Midbrain (tissue), 1 donor: ENCODE data around the gene NRSN1.
A peak's percentile ranks its signal among the peaks of the same experiment; 100 is the strongest.

Experiments
- DNase-seq: peaks from one replicate; lab custom pipeline; 2025; lab: John Stamatoyannopoulos, UW

NRSN1 gene, protein sequence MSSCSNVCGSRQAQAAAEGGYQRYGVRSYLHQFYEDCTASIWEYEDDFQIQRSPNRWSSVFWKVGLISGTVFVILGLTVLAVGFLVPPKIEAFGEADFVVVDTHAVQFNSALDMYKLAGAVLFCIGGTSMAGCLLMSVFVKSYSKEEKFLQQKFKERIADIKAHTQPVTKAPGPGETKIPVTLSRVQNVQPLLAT

DNA sequence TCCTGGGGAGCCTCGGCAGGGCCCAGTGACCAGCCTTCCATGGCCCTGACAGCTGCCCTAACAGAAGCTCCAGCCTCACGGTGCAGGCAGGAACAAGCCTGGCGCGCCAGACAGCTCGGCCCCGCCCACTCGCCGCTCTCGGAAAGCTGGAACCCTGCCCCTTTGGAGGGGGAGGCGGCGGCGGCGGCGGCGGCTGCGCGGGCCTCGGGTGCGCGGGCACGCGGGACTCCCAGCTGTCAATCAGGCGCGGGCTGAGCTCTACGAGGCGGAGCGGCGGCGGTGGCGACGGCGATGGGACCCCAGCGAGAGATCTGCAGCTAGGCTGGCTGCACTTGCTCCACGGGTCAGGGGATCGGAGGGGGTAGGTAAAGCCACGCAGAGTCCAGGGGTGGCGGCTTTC is at the start of gene NRSN1:
NRSN1 (plus strand) TSS at position 236 of the 400 bp plus-strand sequence. CDS start 8,113 bp downstream, outside the sequence.
- DNase-seq, result peak; percentile 36

- no peak for DNase-seq
Measured at GRCh38 chr6:24078200-24078599, 47.8 kb upstream of the NRSN1 start.

GRCh38 chr6:24079076-24079475 is 46.9 kb upstream of the NRSN1 start:
- DNase-seq, result no peak

DNA sequence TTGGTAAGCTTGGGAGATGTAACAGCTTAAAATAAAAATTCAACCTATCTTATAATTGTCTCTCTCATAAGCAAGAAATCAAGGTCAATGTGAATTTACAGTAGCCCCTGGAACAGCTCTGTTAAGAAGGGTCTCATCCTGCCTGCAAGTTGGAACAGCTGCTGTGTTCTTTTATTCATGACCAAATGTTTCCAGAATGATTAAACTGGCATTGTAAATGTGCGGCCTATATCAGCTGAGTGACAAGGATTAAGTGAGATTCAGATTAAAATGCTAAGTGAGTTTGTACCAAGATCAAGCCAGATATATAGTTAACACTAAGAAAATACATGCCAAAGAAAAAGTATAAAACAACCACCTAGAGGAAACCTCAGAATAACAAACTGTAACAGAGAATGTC is 45.3 kb upstream of the NRSN1 start:
- no peak for DNase-seq

DNA sequence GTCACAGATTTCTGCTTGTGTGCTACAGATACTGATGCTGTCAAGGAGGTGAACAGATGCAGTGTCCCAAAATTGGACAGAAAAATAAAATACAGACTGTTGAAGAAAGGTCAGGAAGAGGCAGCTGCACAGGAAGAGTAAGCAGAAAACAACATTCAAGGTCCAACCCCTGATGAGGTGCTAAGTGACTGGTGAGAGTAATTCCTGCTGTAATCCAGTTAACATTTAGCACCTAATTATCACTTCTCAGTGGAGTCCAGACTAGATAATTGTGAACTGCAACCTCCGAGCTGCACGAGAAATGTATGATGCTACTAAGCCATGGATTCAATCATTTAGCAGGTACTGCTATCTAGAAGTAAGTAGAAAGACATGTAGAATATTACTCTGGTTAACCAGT is 36.3 kb upstream of the NRSN1 start:
- no peak for DNase-seq

GRCh38 chr6:24092407-24092806 is 33.6 kb upstream of the NRSN1 start:
- DNase-seq, result no peak

GRCh38 chr6:24093381-24093780 is 32.6 kb upstream of the NRSN1 start:
- DNase-seq, result no peak

DNA sequence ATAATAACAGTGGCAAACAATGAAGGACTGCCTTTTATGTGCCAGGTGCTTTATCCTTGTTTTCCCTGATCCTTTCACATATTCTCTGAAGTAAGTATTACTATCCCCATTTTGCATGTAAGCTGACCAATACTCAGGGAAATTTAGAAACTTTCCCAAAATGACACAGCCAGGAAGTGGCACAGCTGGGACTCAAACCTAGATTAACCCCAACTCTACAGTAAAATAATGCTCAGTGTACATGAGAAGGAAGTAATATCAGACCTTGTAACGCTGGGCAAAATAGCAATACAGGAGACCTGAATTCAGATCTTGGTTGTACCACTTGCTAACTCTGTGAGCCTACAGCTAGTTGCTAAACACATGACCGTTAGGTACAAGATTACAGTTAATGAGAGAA is 26.8 kb upstream of the NRSN1 start:
- no peak for DNase-seq

GRCh38 chr6:24100024-24100769 is 25.8 kb upstream of the NRSN1 start:
- DNase-seq, result no peak

GRCh38 chr6:24100770-24101155 is 25.3 kb upstream of the NRSN1 start:
- no peak for DNase-seq

- no peak for DNase-seq
Measured at GRCh38 chr6:24105191-24105590, 20.8 kb upstream of the NRSN1 start.

DNA sequence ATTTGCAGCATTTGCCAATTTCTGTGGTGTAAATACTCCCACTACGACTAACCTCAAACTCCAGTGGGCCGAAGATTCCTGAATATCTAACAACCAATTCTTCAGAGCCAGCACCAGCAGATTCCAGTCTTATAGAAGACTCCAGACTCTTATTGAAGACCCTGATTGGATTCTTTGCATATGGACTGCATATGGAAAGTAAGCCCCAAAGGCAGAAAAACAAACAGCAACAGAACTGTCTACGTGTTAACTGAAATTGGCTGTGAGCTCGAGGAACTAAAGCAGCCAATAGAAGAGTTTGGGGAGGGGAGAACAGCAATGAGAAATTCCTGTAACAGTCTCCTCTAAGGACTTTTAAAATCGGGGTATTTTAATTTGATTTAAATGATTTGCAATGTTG is 19.7 kb upstream of the NRSN1 start:
- DNase-seq, result no peak

DNA sequence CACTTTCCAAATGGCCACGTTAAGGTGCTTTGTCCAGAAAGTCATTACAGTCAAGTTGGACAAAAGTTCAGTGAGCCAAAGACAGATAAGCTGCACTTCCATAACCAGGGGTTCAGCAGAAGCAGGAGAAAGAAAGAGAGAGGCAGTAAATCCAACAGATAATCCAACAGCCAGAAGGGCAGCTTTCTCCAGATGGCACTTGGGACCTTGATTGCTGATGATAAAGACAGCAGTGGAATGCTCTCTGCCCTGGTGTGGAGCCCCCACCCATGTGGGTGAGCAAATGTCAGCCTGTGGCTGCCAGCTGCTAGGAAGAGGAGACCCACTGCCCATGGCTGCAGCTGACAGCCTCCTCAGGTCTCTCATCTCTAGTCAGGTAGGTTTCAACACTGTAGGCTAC is 18.7 kb upstream of the NRSN1 start:
- no peak for DNase-seq

GRCh38 chr6:24108056-24108455 is 18.0 kb upstream of the NRSN1 start:
- no peak for DNase-seq

DNA sequence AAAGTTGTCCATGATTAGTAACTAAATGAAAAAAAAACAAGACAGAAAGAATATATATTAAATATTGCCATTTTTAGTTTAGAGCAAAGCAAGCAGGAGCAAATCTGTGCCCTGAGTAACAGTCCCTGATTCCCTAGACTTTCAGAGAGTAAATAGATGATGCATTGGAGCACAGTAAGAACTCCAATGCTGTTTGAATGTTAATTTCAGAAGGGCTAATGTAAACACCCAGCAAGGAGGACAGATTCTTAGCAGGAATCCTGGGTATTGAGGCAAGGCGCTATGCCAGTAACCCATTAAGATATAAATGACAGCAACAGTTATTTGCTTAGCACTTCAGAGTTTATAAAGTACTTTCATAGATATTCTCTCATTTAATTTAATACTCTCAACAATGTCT is 15.6 kb upstream of the NRSN1 start:
- no peak for DNase-seq

DNA sequence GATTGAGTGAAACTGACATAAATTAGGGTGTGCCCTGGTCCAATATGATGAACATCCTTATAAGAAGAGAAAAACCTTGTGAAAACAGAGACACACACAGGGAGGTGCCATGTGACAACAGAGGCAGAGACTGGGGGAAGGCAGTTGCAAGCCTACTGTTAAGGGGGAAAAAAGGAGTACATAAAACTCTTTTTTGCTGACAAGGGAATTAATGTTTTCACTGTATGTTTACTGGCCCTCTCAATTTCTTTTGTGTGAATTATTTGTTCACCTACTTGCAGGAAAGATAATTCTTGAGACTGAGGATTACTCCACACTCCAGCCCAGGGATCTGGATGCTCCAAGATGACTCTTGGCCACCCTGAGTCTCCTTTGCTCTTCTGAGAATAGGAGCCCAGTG is 12.1 kb upstream of the NRSN1 start:
- DNase-seq, result no peak

DNA sequence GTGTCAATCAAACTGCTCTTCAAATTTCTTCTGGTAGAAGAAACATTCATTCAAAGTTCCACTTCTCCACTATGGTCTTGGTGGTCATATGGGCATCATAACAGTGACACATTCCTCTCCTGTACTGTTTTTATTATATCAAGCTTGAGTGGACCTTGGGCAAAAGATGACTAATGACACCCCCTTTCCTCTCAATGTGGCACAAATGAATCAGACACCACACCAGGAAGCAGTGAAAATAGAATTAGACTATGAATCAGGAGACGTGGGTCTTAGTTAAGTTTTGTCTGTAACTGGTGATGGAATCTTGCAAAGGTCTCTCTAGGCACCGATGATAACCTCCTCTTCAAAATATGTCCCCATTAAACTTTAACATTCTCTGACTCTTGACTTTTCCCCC is 9.0 kb upstream of the NRSN1 start:
- DNase-seq, result no peak

GRCh38 chr6:24122139-24122538 is 3.9 kb upstream of the NRSN1 start:
- DNase-seq, result no peak

DNA sequence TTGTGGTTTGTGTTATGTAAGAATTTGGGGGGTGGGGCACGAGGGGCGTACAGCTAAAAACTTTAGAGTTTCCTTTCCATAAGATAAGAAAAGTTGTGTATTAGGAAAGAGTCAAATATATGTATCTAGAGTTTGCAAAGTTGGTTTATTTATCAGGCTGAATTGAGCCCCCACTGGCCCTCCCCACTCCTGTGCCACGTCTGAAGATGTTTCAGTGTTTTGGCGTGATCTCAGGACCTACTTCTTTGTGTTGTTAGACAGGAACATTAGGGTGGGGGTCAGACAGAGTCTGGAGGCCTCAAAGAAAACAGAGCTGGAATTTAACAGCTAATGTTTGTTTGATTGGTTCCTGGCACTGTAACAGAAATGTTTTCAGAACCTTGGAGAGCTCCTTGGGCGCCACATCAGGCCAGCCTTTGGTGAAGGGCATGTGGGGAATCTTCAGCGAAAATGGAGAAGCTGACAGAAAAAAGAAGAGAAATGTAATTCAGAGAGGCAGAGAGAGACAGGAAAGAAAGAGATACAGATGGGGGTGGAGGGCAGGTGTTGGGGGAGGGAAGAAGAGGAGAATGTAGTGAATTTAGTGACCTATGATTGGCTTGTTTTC is 674 bp downstream of the NRSN1 start:
- DNase-seq, result peak; percentile 51

GRCh38 chr6:24127316-24127715 is 1.3 kb downstream of the NRSN1 start:
- no peak for DNase-seq

GRCh38 chr6:24131751-24132150 is 5.7 kb downstream of the NRSN1 start:
- DNase-seq, result no peak

GRCh38 chr6:24139080-24139479 is 13.1 kb downstream of the NRSN1 start:
- no peak for DNase-seq

DNA sequence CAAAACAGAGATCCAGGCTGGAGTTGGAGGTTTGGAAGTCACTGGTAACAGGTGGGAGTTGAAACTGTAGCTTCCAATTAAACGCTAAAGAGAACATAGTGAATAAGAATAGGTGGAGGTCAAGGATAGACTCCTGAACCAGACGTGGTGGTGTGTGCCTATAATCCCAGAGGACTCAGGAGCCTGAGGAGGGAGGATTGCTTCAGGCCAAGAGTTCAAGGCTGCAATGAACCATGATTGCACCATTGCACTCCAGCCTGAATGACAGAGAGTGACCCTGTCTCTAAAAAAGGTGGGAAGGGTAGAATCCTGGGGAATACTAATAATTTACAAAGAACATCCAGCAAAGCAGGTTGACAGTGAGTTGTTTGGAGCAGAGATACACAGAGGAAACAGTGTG is 13.6 kb downstream of the NRSN1 start:
- DNase-seq, result no peak

- peak; percentile 19 for DNase-seq
Measured at GRCh38 chr6:24140591-24140990, 14.6 kb downstream of the NRSN1 start.
